Measurements from ENCODE around the gene F2. TPM values are rescaled to one million over a fixed set of nuclear protein-coding genes. Genes with fewer than 3 reads are reported as not detected.

F2 gene
- total and polyA plus RNA-seq, 2 of the 13 experiments (the other 11 are each of a cell fraction or from before 2014, with no cell fraction given) = 330 to 801 TPM

- TF ChIP-seq HNF1B (CRISPR knock-in tag; IDR thresholded peaks at IDR 0.05) = no peak
- no peak for TF ChIP-seq ZNF207 (IDR thresholded peaks at IDR 0.05; ENCODE audit: borderline replicate concordance)
- no peak for TF ChIP-seq CENPX (CRISPR knock-in tag; IDR thresholded peaks at IDR 0.05)
- TF ChIP-seq SCMH1 (CRISPR knock-in tag; IDR thresholded peaks at IDR 0.05; ENCODE audit: borderline replicate concordance) = no peak
- TF ChIP-seq PATZ1 (CRISPR knock-in tag; IDR thresholded peaks at IDR 0.05) = no peak
- peak; percentile 34; the same call in 1 of the 2 replicates for TF ChIP-seq ARID4A (CRISPR knock-in tag; IDR thresholded peaks at IDR 0.05; ENCODE audit: borderline replicate concordance)
- TF ChIP-seq MATR3 (CRISPR knock-in tag; IDR thresholded peaks at IDR 0.05) = no peak
- 0 out of 2 replicates have a peak, but pooled peaks have one; percentile 56 for TF ChIP-seq ZNF704 (CRISPR knock-in tag; IDR thresholded peaks at IDR 0.05; ENCODE audit: borderline replicate concordance)
- TF ChIP-seq RAD21 (CRISPR knock-in tag; IDR thresholded peaks at IDR 0.05) = no peak
- no peak for TF ChIP-seq JUNB (CRISPR knock-in tag; IDR thresholded peaks at IDR 0.05; ENCODE audit: borderline replicate concordance)
- no peak for TF ChIP-seq JUN (CRISPR knock-in tag; IDR thresholded peaks at IDR 0.05)
- peak; percentile 97 for TF ChIP-seq NKX3-1 (CRISPR knock-in tag; IDR thresholded peaks at IDR 0.05)
- no peak for TF ChIP-seq ZNF138 (CRISPR knock-in tag; IDR thresholded peaks at IDR 0.05; ENCODE audit: low read depth)
- TF ChIP-seq ZNF619 (CRISPR knock-in tag; IDR thresholded peaks at IDR 0.05) = 0 out of 2 replicates have a peak, but pooled peaks have one; percentile 38
Measured at GRCh38 chr11:46695345-46696211, 23.4 kb upstream of the F2 start (continued).
